HG03469 (cell line): ENCODE results near the gene CORO1A.
"Not testable (repeated sequence)": the region's sequence is repeated elsewhere in the genome, so short reads cannot be mapped to it uniquely, and the experiment has no call there.

Source experiments
- ATAC-seq: cut with Tn5 transposase; IDR thresholded peaks from one replicate; pipeline ENCODE4 v1.9.1; 2021; ENCODE audit warnings: mild to moderate bottlenecking, moderate library complexity, moderate number of reproducible peaks; ENCODE audit not compliant: unreplicated experiment

The CORO1A gene

DNA sequence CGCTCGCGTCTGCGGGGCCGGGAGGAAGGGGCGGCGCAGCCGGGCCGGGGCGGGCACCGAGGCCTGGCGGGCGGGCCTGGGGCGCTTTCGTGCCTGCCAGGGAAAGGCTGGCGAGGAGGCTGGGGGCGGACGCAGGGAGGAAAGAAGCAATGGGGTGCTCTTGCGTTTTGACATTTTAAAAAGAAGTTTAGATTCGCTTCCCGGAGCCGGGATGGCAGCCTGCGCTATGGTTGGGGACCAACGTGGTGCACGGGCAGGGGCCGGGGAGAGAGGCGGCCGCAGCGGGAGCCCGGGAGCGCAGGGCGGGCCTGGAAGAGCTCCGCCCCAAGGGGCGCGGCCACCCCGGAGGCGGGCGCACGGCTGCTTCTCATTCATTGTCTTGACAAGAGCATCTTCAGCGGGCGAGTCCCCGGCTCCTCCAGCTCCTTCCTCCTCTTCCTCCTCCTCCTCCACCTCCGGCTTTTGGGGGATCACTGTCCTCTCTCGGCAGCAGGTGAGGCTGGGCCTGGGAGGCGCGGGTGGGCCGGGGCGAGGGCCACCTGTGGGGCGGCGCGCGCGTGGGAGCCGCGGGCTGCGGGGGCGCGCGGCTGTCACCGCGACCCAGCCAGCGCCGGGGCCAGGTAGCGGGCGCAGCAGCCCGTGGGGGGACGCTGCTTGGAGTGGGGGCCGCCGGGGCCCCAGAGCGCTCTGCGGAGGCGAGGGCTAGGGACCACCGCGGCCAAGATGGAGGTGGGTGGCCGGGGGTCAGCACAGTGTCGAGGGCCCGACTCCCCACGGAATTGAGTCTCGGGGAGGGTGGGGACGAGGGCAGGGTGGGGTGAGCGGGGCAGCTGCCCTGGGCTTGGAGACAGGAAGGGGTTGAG lies at the start of gene CORO1A:
CORO1A (plus strand) TSS at position 370 of the 863 bp plus-strand sequence. CDS start 1,608 bp downstream, outside the sequence.
- ATAC-seq, result no peak

DNA sequence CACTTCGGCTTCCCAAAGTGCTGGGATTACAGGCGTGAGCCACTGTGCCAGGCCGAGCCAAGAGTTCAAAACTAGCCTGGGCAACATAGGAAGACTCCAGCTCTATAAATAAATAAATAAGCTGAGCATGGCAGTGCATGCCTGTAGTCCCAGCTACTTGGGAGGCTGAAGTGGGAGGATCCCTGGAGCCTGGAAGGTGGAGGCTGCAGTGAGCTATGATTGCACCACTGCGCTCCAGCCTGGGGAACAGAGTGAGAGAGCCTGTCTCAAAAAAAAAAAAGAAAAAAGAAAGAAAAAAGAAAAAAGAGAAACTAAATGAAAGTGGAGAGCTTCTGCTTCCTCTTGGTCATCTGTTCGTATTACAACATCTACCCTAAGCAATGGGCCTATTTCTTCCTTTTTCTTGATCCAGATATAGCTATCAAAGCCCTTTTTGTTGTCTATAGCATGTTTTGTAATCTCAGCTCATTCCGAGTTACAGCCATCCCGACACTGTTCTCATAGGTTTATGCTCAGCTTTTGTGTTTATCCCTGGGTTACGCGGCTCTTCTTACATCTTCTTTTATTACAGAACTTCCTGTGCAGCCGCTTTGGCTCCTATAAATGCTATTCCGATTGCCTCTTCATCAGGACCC lies 46.3 kb upstream of the CORO1A start:
- no peak for ATAC-seq

- no peak for ATAC-seq
Observed at GRCh38 chr16:30137897-30138296, 45.5 kb upstream of the CORO1A start.

DNA sequence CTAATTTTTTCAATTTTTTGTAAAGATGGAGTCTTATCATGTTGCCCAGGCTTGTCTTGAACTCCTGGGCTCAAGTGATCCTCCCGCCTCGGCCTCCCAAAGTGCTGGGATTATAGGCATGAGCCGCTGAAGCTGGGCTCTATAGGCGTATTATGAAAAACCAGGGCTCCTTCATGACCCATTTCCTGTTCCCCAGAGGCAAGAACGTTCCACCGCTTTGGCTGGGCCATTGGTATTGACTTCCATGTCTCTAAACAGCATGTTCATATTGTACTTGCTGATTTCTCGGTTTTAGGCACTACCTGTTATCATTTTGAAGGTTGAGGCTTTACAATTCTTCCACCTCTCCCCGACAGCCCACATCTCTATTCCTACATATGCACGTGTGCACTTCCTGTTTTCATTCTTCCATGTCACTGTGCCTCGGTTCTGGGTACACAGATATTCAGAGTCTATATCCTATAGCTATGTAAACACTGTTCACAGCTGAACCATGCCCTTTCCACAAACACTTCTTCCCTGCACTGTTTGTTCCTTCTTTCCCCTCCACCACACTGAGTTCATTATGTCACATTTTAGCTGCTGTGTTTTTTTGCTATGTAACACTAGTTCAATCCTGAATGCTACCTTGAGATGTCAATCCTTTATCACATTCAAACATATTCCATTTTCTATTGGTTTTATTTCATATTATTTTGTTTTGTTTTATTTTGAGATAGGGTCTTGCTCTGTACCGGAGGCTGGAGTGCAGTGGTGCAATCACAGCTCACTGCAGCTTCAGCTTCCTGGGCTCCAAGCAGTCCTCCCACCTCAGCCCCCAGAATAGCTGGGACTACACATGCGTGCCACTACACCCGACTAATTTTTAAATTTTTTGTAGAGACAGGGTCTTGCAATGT lies 43.6 kb upstream of the CORO1A start:
- no peak for ATAC-seq

GRCh38 chr16:30141750-30142149 lies 41.7 kb upstream of the CORO1A start:
- ATAC-seq, result no peak

- no peak for ATAC-seq
Observed at GRCh38 chr16:30142672-30143346, 40.6 kb upstream of the CORO1A start.

DNA sequence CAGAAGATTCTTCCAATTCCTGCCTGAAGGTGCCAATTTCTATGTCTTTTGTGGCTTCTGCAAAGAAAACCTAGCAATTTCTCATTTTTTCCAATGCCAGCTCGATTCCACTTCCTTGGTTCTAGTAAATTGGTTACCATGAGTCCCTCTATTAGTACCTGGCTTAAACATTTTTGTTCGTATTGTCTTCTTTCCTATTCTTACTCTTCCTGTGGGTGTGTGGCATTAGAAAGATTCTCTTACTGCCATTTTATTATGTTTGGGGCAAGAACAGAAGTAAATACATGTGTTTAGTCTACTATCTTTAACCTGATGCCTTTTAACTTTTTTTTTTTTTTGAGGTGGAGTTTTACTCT lies 40.1 kb upstream of the CORO1A start:
- ATAC-seq, result no peak

DNA sequence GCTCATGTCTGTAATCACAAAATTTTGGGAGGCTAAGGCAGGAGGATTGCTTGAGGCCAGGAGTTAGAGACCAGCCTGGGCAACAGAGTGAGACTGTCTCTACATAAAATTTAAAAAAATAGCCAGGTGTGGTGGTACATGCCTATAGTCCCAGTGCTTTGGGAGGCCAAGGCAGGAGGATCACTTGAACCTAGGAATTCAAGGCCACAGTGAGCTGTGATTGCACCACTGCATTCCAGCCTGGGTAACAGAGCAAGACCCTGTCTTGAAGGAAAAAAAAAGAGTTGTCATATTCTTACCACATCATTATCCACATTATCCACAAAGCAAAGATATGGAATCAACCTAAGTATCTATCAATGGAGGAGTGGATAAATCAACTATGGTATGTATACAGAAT lies 39.4 kb upstream of the CORO1A start:
- no peak for ATAC-seq

DNA sequence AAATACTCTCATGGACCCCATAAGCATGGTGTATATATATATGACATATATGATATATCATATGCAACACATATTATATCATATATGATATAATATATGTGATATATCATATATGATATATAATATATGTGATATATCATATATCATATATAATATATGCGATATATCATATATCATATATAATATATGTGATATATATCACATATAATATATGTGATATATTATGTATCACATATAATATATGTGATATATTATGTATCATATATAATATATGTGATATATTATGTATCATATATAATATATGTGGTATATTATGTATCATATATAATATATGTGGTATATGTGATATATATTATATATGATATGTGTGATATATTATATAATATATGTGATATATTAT lies 38.5 kb upstream of the CORO1A start:
- ATAC-seq, result no peak

- no peak for ATAC-seq
Observed at GRCh38 chr16:30145657-30146056, 37.7 kb upstream of the CORO1A start.

- ATAC-seq, result no peak
Observed at GRCh38 chr16:30147843-30148510, 35.4 kb upstream of the CORO1A start.

- no peak for ATAC-seq
Observed at GRCh38 chr16:30149250-30149930, 34.0 kb upstream of the CORO1A start.

- ATAC-seq, result no peak
Observed at GRCh38 chr16:30151091-30151490, 32.3 kb upstream of the CORO1A start.

- ATAC-seq, result no peak
Observed at GRCh38 chr16:30152517-30152916, 30.9 kb upstream of the CORO1A start.

DNA sequence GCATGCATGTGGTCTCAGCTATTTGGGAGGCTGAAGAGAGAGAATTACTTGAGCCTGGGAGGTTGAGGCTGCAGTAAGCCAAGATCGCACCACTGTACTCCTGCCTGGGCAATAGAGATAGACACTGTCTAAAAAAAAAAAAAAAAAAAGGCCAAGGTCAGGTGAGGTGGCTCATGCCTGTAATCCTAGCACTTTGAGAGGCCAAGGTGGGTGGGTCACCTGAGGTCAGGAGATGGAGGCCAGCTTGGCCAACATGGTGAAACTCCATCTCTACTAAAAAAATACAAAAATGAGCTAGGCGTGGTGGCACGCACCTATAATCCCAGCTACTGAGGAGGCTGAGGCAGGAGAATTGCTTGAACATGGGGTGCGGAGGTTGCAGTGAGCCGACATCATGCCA lies 28.2 kb upstream of the CORO1A start:
- ATAC-seq, result no peak

GRCh38 chr16:30157214-30157613 lies 26.2 kb upstream of the CORO1A start:
- ATAC-seq, result no peak

GRCh38 chr16:30163538-30163937 lies 19.9 kb upstream of the CORO1A start:
- ATAC-seq, result no peak

GRCh38 chr16:30166202-30166902 lies 17.1 kb upstream of the CORO1A start:
- ATAC-seq, result peak; percentile 60

DNA sequence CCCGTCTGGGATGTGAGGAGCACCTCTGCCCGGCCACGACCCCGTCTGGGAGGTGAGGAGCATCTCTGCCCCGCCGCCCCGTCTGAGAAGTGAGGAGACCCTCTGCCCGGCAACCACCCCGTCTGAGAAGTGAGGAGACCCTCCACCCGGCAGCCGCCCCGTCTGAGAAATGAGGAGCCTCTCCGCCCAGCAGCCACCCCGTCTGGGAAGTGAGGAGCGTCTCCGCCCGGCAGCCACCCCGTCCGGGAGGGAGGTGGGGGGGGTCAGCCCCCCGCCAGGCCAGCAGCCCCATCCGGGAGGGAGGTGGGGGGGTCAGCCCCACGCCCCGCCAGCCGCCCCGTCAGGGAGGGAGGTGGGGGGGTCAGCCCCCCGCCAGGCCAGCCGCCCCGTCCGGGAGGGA lies 14.7 kb upstream of the CORO1A start:
- ATAC-seq, result not testable (repeated sequence)
